MM.1S (cell line): ENCODE measurements around the gene RALY.

Experiments
- EZH2 ChIP-seq: fragments of 300-600 bp; sonication (generic); optimal IDR thresholded peaks from 2 replicates; pipeline ENCODE3; 2017; ENCODE audit warnings: low read depth, mild to moderate bottlenecking, antibody characterized with exemption, low read length, mixed read lengths
- TF ChIP-seq, protein P1 (sequence below): fragments of 300-600 bp; sonication (generic); IDR thresholded peaks from 2 replicates; pipeline ENCODE4 v1.5.1; 2016; ENCODE audit warnings: antibody characterized with exemption, low read length, mixed read lengths

DNA sequence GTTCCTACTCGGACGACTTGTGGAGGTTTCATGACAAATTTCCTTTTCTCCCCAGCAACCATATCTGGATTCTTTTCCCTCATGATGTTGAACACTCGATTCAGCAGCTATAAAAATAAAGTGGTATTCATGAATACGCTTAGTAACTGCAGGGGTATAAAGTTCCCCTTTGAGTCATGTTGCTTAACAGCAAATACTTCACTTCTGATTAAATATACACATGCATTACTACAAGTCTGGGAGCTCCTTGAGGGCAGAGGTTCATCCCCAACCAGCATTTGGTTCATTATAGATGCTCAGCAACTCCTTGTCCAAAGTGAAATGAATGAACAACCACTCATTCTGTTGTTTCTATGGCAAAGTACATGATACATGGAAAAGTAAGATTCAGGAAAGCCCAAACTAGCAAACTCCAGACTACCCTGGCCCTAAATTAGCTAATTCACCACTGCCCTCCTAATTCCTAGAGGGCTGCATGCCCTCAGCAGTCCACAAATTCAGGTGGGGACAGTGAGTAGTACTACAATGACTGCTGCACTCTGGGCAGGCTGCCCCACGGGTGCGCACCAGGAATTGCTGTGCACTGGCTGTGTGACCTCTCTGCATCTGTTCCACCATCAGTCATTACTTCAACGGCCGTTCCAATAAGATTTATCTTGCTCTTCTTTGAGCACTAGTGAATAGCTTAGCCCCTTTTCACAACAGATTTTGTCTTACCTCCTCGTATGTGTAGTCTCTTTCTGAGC, 103.2 kb downstream of the RALY start:
- TF ChIP-seq, protein P1, sequence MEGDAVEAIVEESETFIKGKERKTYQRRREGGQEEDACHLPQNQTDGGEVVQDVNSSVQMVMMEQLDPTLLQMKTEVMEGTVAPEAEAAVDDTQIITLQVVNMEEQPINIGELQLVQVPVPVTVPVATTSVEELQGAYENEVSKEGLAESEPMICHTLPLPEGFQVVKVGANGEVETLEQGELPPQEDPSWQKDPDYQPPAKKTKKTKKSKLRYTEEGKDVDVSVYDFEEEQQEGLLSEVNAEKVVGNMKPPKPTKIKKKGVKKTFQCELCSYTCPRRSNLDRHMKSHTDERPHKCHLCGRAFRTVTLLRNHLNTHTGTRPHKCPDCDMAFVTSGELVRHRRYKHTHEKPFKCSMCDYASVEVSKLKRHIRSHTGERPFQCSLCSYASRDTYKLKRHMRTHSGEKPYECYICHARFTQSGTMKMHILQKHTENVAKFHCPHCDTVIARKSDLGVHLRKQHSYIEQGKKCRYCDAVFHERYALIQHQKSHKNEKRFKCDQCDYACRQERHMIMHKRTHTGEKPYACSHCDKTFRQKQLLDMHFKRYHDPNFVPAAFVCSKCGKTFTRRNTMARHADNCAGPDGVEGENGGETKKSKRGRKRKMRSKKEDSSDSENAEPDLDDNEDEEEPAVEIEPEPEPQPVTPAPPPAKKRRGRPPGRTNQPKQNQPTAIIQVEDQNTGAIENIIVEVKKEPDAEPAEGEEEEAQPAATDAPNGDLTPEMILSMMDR: no peak
- TF ChIP-seq EZH2: no peak
